ENCODE data around the gene MAP6.
A peak's percentile ranks its signal among the peaks of the same experiment; 100 is the strongest.

MAP6 gene

DNA sequence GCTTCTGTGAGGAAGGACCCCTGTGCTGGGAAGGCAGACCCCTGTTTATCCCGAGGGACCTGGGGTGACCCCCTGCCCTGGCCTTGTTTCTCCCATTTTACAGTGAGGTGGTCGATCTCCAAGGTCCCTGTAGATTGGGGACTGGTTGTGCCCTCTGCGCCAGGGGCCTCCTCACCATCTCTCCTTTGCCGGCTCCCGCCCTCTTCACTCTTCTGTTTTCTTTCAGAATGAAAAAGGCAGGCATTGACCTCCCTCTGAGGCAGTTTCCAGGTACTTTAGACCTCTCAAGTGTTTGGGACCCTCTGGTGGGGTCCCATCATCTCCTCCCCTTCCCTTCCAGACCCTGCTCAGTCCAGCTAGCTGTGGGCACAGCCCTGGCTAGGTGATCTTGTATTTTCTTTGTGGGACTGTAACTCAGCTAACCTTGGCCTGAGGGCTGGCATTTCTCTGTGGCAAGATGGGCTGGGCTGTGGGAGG, 105.3 kb downstream of the MAP6 start:
- in situ Hi-C loops (cut with HindIII; ENCODE audit: low pct_ligation_motif_present, low pct_unique_long_range_greater_than_20kb, low sequenced_read_pairs): no loop called here
- DNase-seq: no peak

GRCh38 chr11:75562836-75563484, 105.9 kb downstream of the MAP6 start:
- in situ Hi-C loops (cut with HindIII; ENCODE audit: low pct_ligation_motif_present, low pct_unique_long_range_greater_than_20kb, low sequenced_read_pairs): no loop called here
- DNase-seq: peak; percentile 49

GRCh38 chr11:75562048-75562835, 106.6 kb downstream of the MAP6 start, which contains the start of gene SERPINH1:
Gene SERPINH1, plus strand, starts transcription at chr11:75562253. Its CDS starts 4,097 bp downstream, at chr11:75566350.
- in situ Hi-C loops (cut with HindIII; ENCODE audit: low pct_ligation_motif_present, low pct_unique_long_range_greater_than_20kb, low sequenced_read_pairs): no loop called here
- peak; percentile 83 for DNase-seq

GRCh38 chr11:75561426-75562047, 107.3 kb downstream of the MAP6 start:
- DNase-seq: no peak

GRCh38 chr11:75560644-75561043, 108.2 kb downstream of the MAP6 start:
- DNase-seq: no peak
- in situ Hi-C loops (cut with HindIII; ENCODE audit: low pct_ligation_motif_present, low pct_unique_long_range_greater_than_20kb, low sequenced_read_pairs): no loop called here

More at GRCh38 chr11:75561426-75562047, 107.3 kb downstream of the MAP6 start:
- in situ Hi-C loops (cut with HindIII; ENCODE audit: low pct_ligation_motif_present, low pct_unique_long_range_greater_than_20kb, low sequenced_read_pairs): no loop called here

- in situ Hi-C loops (cut with HindIII; ENCODE audit: low pct_ligation_motif_present, low pct_unique_long_range_greater_than_20kb, low sequenced_read_pairs): no loop called here
- DNase-seq: peak; percentile 46
Measured at GRCh38 chr11:75558939-75559843, 109.6 kb downstream of the MAP6 start.

DNA sequence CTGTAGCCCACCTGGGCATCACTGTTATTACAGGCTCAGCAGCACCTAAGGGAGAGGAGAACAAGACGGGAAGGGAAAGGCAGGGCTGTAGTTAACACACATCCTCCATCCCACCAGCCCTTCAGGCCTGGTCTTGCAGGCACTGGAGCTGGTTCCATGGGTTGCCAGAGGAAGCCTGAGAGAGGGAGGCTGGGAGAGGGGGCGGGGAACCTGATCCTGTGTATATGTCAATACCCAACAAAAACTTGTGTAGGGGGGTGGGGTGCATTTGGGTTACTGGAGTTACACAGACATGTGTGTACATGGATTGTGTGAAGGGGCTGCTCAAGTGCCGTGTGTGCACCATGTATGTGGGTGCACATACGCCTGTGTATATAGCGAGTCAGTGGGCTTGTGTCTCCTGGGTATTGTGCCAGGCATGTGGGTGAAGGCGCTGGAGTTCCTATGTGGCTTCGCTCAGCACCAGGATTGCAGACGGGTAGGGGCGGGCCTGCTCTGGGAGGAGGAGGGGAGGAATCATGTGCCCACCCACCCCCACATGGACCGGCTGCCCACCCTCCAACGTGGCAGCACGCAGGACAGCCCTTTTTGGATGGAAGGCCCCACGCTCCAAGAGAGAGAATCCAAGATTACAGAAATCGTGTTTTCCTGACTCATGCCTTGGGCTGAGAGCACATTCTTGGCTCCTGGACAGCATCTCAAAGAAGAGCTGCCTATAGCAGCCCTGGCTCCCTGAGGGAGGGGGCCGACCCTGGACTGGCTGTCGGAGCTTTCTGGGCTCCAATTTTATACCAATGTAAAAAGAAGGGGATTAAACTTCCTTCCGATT, 111.0 kb downstream of the MAP6 start:
- DNase-seq: peak; percentile 67
- in situ Hi-C loops (cut with HindIII; ENCODE audit: low pct_ligation_motif_present, low pct_unique_long_range_greater_than_20kb, low sequenced_read_pairs): no loop called here

DNA sequence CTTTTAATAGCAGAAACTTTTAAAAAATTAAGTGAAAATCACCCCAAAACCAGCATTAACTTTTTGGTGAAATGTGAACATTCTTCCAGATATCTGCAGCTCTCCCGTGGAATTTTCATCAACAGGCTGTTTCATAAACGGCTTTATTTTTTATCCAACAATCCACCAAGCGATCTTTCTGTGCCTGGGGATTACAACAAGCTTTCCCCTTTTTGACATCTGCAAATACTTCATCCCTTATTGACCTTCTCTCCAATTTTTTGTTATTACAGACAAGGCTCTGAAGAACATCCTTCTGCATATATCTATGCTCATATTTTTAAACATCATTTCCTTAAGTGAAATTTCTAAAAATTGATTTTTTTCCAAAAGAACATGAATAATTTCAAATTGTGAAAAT, 112.6 kb downstream of the MAP6 start:
- no peak for DNase-seq
- in situ Hi-C loops (cut with HindIII; ENCODE audit: low pct_ligation_motif_present, low pct_unique_long_range_greater_than_20kb, low sequenced_read_pairs): no loop called here

- in situ Hi-C loops (cut with HindIII; ENCODE audit: low pct_ligation_motif_present, low pct_unique_long_range_greater_than_20kb, low sequenced_read_pairs): no loop called here
- no peak for DNase-seq
Measured at GRCh38 chr11:75555079-75555811, 113.6 kb downstream of the MAP6 start.

DNA sequence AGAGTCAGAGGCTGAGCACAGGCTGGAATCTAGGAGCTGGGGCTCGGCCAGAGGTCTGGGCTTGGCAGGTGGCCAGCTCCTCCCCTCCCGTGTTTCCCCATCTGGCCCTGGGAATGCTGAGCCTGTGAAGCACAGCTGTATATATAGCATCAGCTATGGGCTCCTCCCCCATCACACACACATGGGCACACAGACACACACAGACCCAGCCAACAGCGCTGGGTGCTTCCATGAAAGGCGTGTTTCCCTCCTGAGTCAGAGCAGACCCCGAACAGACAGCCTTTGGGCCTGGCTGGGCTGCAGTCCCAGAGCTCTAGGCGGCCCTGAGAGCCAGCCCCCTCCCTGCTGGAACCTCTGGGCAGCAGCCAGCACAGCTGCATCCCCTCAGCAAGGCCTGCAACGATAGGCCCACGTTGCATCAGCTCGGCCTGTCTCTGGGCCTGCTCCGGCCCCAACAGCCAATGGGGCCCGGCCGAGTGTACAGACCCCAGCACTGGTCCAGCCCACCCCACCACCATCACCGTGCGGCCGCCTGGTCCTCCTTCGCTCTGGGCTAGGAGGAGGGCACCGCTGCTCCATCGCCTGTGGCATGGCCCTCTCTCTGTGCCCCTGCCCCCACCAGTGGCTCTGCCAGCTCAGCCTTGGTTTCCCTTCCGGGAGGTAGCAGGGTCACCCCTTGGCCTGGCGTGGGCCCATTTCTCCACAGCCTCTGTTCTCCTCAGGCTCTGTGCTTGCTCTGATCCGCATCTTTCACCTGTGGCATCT, 114.4 kb downstream of the MAP6 start:
- in situ Hi-C loops (cut with HindIII; ENCODE audit: low pct_ligation_motif_present, low pct_unique_long_range_greater_than_20kb, low sequenced_read_pairs): no loop called here
- DNase-seq: no peak

GRCh38 chr11:75553889-75554257, 115.0 kb downstream of the MAP6 start:
- no peak for DNase-seq
- in situ Hi-C loops (cut with HindIII; ENCODE audit: low pct_ligation_motif_present, low pct_unique_long_range_greater_than_20kb, low sequenced_read_pairs): no loop called here

DNA sequence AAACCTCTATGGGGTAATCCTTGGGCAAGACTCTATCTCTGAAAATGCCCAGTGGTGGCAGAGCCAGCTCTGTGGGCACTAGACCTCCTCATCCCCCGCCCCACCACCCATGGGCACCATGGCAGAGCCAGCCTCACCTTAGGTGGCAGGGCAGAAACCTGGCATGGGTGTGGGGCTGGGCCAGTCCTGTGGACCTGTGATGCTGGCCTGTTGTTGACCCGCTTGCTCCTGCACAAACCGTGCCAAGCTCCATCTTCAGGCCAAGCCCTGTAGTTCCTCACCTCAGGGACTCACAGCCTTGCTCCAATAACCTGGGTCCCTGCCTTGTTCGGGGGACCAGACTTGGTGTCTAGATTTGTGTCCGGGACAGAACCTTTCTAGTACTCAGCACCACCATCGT, 115.7 kb downstream of the MAP6 start:
- no peak for DNase-seq
- in situ Hi-C loops (cut with HindIII; ENCODE audit: low pct_ligation_motif_present, low pct_unique_long_range_greater_than_20kb, low sequenced_read_pairs): no loop called here

DNA sequence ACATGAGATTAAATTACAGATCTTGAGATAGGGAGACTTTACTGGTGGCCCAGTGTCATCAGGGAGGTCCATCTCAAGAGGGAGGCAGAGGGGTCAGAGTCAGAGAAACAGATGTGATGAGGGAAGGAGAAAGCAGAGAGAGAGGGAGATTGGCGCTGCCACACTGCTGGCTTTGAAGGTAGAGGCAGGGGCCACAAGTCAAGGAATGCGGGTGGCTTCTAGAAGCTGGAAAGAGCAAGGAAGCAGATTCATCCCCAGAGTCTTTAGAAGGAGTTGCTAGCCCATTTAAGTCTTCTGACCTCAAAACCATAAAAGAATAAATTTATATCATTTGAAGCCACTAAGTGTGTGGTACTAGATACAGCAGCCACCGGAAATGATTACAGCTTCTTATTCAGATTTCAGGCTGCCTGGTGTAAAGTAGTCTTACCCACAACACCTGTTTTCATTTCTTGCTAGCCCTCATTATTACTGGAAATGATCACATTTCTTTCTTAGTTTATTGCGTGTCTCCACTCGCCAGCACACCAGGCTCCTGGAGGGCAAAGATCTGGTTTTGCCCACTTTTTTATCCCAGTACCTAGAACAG, 119.4 kb downstream of the MAP6 start:
- in situ Hi-C loops (cut with HindIII; ENCODE audit: low pct_ligation_motif_present, low pct_unique_long_range_greater_than_20kb, low sequenced_read_pairs): no loop called here
- DNase-seq: no peak

GRCh38 chr11:75548595-75549272, 120.1 kb downstream of the MAP6 start:
- in situ Hi-C loops (cut with HindIII; ENCODE audit: low pct_ligation_motif_present, low pct_unique_long_range_greater_than_20kb, low sequenced_read_pairs): no loop called here

DNA sequence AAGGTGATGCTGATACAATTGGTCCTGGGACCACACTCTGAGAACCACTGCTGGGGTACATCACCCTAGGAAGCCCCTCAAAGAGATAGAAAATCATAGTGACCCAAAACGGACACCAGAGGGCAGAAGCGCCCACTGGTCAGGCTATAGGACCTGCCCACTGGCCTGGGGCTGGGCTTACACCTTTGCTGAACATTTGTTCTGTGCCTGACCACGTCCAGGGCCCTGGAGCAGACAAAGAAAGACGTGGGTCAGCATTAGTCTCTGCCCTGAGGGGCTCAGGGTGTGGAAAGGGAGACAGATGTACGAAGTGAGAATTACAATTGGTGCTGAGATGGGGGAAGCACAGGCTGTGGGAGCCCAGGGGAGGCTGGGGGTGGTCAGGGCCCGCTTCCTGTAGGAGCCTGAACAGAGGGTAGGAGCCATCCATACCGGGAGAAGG, 121.2 kb downstream of the MAP6 start:
- in situ Hi-C loops (cut with HindIII; ENCODE audit: low pct_ligation_motif_present, low pct_unique_long_range_greater_than_20kb, low sequenced_read_pairs): no loop called here
- DNase-seq: peak; percentile 58

More at GRCh38 chr11:75548595-75549272, 120.1 kb downstream of the MAP6 start:
- no peak for DNase-seq

Data from ACHN (cell line).